ENCODE measurements around the gene EDRF1. TPM values are rescaled to one million over a fixed set of nuclear protein-coding genes. Genes with fewer than 3 reads are reported as not detected.

EDRF1 gene
- total and polyA plus RNA-seq, 2 of the 13 experiments (the other 11 are each of a cell fraction or from before 2014, with no cell fraction given) = 16.9 to 26.7 TPM

DNA sequence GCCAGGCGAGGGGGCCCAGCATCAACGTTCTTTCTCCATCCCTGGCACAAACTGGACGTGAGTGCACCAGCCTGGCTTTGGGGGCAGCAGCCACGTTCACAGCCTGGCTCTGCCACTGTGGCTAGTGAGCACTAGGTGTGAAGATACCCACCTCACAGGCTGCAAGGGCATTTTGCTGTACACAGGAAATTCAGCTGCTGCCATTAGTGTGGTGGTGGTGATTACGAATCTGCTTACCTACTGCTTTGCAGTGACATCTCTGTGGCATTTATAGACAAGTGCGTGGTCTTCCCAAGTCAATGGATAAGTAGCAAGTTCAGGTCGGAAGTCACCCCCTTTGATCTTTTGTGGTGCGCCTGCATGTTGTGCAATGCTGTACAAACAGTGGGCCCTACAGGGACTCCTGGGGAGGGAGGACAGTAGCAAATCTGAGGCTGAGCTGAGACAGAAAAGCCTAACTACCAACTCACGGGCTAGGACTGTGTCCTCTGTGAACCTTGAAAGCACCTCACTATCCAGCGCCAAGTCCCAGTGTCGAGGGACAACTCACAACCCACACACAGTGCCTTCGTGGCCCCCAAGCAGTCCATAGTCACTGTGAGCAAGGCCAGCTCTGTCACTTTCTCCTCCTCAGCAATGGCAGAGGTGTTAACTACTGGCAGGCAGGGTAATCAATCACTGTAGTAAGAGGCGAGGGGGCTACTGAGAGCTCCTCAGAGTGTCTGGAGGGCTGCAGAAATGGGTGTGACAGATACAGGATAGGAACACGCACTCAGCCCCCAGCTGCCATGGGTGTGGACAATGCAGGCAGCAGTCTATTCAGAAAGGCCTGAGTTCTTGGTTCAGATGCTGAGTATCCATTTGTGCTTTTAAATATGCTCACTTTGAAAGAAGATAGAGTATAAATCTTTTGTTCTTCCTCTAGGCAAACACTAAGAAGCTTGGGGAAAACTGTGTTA is 73.1 kb downstream of the EDRF1 start (continued):
- TF ChIP-seq ZNF407 (CRISPR knock-in tag; IDR thresholded peaks at IDR 0.05; ENCODE audit: not compliant biosample characterization) = no peak
- no peak for TF ChIP-seq DDIT3 (CRISPR knock-in tag; IDR thresholded peaks at IDR 0.05)
- peak; percentile 96 for TF ChIP-seq NR2F6 (IDR thresholded peaks at IDR 0.05)
- peak; percentile 97 for TF ChIP-seq NR2F6 (CRISPR knock-in tag; IDR thresholded peaks at IDR 0.05)
- no peak for TF ChIP-seq ZNF260 (CRISPR knock-in tag; IDR thresholded peaks at IDR 0.05; ENCODE audit: borderline replicate concordance, low read depth)
- TF ChIP-seq ZNF772 (CRISPR knock-in tag; IDR thresholded peaks at IDR 0.05) = 0 out of 2 replicates have a peak, but pooled peaks have one; percentile 33
- 0 out of 2 replicates have a peak, but pooled peaks have one; percentile 29 for TF ChIP-seq ZIK1 (CRISPR knock-in tag; IDR thresholded peaks at IDR 0.05; ENCODE audit: borderline replicate concordance, low read depth)
- peak; percentile 36; the same call in 1 of the 2 replicates for TF ChIP-seq GTF3A (CRISPR knock-in tag; conservative IDR thresholded peaks at IDR 0.05)
- 0 out of 2 replicates have a peak, but pooled peaks have one; percentile 72 for TF ChIP-seq ZNF280D (CRISPR knock-in tag; IDR thresholded peaks at IDR 0.05)
- no peak for TF ChIP-seq ATF5 (CRISPR knock-in tag; IDR thresholded peaks at IDR 0.05; ENCODE audit: low read depth)
- TF ChIP-seq, protein P1, sequence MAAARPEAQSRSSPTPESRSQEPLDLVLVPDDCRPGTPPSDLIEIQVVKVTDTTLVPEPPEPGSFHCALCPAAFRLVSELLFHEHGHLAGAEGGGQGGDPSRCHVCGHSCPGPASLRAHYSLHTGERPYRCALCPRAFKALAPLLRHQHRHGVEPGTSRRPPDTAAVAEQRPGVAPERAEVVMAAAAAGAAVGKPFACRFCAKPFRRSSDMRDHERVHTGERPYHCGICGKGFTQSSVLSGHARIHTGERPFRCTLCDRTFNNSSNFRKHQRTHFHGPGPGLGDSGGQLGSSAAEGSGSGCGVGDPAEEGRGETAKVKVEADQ (CRISPR knock-in tag; IDR thresholded peaks at IDR 0.05; ENCODE audit: borderline replicate concordance) = peak; percentile 83
- no peak for TF ChIP-seq PCBP2 (optimal IDR thresholded peaks at IDR 0.05; ENCODE audit: low read depth, low read length, poor library complexity, severe bottlenecking)
- TF ChIP-seq HOXD1 (CRISPR knock-in tag; IDR thresholded peaks at IDR 0.05) = peak; percentile 76
- peak; percentile 47; the same call in 1 of the 2 replicates for TF ChIP-seq YEATS4 (CRISPR knock-in tag; IDR thresholded peaks at IDR 0.05; ENCODE audit: borderline replicate concordance)

All from HepG2 (cell line).